Measurements from ENCODE around the gene STK11.

DNA sequence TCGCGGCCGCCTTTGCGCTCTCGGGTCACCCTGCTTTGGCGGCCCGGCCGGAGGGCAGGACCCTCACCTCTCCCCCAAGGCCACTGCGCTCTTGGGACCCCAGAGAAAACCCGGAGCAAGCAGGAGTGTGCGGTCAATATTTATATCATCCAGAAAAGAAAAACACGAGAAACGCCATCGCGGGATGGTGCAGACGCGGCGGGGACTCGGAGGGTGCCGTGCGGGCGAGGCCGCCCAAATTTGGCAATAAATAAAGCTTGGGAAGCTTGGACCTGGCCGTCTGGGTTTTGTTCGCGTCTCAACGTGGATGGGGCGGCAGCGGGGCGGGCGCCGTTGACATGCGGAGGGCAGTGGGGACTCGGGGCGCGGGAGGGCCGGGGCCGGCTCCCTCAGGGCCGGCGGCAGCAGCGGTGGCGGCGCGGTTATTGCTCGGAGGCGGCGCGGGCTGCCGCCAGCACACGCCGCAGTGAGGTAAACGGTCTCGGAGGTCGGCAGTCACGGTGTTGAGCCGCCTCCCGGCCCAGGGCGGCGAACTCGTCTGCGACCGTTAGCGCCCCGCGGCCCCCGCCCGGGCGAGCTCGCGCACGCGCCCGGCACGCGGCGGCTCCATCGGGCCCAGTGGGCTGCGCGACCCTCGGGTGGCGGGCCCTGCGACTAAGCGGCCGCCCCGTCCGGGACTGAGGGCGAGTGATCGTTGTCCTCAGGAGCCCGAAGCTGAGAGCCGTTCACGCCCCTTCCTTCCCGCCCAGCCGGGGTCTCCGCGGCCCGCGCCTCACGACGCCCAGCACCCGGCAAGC, 22.8 kb downstream of the STK11 start:
- TF ChIP-seq, protein P1, sequence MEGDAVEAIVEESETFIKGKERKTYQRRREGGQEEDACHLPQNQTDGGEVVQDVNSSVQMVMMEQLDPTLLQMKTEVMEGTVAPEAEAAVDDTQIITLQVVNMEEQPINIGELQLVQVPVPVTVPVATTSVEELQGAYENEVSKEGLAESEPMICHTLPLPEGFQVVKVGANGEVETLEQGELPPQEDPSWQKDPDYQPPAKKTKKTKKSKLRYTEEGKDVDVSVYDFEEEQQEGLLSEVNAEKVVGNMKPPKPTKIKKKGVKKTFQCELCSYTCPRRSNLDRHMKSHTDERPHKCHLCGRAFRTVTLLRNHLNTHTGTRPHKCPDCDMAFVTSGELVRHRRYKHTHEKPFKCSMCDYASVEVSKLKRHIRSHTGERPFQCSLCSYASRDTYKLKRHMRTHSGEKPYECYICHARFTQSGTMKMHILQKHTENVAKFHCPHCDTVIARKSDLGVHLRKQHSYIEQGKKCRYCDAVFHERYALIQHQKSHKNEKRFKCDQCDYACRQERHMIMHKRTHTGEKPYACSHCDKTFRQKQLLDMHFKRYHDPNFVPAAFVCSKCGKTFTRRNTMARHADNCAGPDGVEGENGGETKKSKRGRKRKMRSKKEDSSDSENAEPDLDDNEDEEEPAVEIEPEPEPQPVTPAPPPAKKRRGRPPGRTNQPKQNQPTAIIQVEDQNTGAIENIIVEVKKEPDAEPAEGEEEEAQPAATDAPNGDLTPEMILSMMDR (IDR thresholded peaks at IDR 0.05), result no peak
- TF ChIP-seq ZFX (IDR thresholded peaks at IDR 0.05; ENCODE audit: borderline replicate concordance), result no peak

Measured in 22Rv1 (cell line).